Measurements from ENCODE around the gene TNNI3K. TPM values are rescaled to one million over a fixed set of nuclear protein-coding genes. Genes with fewer than 3 reads are reported as not detected.
A peak's percentile ranks its signal among the peaks of the same experiment; 100 is the strongest.

Gene TNNI3K
- total and polyA plus RNA-seq, 10 of the 15 experiments (the other 5 are each of a cell fraction or from before 2014, with no cell fraction given) = 0.14 to 1.6 (median 0.44) TPM; not detected in 4

DNA sequence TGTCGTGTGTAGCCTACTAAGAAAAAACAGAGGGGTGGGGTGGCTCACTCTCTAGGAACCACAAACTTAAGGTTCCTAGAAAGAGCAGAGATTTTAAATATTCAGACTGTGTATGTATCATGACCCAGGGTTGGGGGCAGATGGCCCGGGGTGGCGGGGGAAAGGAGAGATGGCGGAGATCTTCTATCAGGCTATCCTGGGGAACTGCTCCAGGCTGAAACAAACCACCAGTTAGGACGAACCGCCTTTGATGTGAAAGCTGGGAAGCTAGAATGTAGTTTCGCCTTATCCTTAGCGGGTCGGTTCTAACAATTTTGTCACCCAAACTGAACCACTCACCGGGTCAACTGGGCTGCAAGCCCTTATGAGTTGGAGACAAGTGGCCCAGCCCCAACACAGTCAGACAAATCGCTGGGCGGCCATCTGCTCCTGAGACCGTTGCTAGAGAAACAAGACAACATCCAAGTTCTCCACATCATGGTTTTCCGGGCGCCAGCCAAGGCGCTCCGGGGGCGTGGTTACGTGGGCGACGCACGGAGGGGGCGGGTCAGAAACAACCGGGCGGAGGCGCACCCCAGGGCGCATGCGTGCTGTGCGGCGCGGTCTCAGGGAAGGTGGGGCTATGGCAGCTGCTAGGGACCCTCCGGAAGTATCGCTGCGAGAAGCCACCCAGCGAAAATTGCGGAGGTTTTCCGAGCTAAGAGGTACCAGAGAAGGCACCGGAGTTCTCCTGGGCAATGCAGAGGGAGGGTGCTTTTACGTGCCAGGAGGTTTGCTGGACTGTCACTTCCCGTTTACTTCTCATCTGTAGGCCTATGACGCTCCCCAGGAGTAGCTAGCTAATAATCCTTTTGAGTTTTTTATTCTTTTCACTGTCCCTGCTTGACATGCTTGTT lies 37.3 kb upstream of the TNNI3K start, which contains the start of the genes FPGT and LRRIQ3 (continued):
- TF ChIP-seq, protein P1, sequence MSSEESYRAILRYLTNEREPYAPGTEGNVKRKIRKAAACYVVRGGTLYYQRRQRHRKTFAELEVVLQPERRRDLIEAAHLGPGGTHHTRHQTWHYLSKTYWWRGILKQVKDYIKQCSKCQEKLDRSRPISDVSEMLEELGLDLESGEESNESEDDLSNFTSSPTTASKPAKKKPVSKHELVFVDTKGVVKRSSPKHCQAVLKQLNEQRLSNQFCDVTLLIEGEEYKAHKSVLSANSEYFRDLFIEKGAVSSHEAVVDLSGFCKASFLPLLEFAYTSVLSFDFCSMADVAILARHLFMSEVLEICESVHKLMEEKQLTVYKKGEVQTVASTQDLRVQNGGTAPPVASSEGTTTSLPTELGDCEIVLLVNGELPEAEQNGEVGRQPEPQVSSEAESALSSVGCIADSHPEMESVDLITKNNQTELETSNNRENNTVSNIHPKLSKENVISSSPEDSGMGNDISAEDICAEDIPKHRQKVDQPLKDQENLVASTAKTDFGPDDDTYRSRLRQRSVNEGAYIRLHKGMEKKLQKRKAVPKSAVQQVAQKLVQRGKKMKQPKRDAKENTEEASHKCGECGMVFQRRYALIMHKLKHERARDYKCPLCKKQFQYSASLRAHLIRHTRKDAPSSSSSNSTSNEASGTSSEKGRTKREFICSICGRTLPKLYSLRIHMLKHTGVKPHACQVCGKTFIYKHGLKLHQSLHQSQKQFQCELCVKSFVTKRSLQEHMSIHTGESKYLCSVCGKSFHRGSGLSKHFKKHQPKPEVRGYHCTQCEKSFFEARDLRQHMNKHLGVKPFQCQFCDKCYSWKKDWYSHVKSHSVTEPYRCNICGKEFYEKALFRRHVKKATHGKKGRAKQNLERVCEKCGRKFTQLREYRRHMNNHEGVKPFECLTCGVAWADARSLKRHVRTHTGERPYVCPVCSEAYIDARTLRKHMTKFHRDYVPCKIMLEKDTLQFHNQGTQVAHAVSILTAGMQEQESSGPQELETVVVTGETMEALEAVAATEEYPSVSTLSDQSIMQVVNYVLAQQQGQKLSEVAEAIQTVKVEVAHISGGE (CRISPR knock-in tag; IDR thresholded peaks at IDR 0.05) = no peak
- TF ChIP-seq POLR2AphosphoS5 (IDR thresholded peaks at IDR 0.05; ENCODE audit: low read length) (peak; percentile 73), EP300 (IDR thresholded peaks at IDR 0.05; ENCODE audit: borderline replicate concordance in 1 of 2, control insufficient read depth in 1 of 2, low read depth in 2 of 2, low read length in 2 of 2) (no peak), ZNF217 (IDR thresholded peaks at IDR 0.05) (no peak), RCOR1 (conservative IDR thresholded peaks at IDR 0.05; ENCODE audit: low read depth, low read length) (no peak), GABPA (IDR thresholded peaks at IDR 0.05; ENCODE audit: low read depth) (0 out of 2 replicates have a peak, but pooled peaks have one; percentile 8), EED (IDR thresholded peaks at IDR 0.05; ENCODE audit: low read depth) (0 out of 2 replicates have a peak, but pooled peaks have one; percentile 22), RELB (IDR thresholded peaks at IDR 0.05; ENCODE audit: low read depth) (no peak), RAD21 (IDR thresholded peaks at IDR 0.05; ENCODE audit: insufficient read depth, low read depth, low read length) (no peak), NFIC (IDR thresholded peaks at IDR 0.05; ENCODE audit: low read depth, low read length) (no peak), TCF3 (IDR thresholded peaks at IDR 0.05; ENCODE audit: borderline replicate concordance, insufficient read depth, low read depth, low read length) (no peak), ATF7 (IDR thresholded peaks at IDR 0.05; ENCODE audit: low read depth) (no peak), NFYA (IDR thresholded peaks at IDR 0.05; ENCODE audit: borderline replicate concordance, low read depth, low read length) (no peak), TAF1 (IDR thresholded peaks at IDR 0.05; ENCODE audit: borderline replicate concordance, low read depth, low read length) (peak; percentile 69; the same call in 1 of the 2 replicates), BCLAF1 (IDR thresholded peaks at IDR 0.05) (no peak), E2F4 (IDR thresholded peaks at IDR 0.05; ENCODE audit: low read depth, low read length) (no peak), TCF7 (IDR thresholded peaks at IDR 0.05; ENCODE audit: borderline replicate concordance) (peak; percentile 19; the same call in 1 of the 2 replicates)
- TF ChIP-seq, protein P2, sequence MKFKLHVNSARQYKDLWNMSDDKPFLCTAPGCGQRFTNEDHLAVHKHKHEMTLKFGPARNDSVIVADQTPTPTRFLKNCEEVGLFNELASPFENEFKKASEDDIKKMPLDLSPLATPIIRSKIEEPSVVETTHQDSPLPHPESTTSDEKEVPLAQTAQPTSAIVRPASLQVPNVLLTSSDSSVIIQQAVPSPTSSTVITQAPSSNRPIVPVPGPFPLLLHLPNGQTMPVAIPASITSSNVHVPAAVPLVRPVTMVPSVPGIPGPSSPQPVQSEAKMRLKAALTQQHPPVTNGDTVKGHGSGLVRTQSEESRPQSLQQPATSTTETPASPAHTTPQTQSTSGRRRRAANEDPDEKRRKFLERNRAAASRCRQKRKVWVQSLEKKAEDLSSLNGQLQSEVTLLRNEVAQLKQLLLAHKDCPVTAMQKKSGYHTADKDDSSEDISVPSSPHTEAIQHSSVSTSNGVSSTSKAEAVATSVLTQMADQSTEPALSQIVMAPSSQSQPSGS (IDR thresholded peaks at IDR 0.05; ENCODE audit: low read length) = no peak

Measured in GM12878 (cell line).